ENCODE data around the gene CENPA. TPM values are rescaled to one million over a fixed set of nuclear protein-coding genes. Genes with fewer than 3 reads are reported as not detected.

CENPA gene
- total RNA-seq, 4 donors from 2014 or later, result 0.47 to 5.2 (median 2.1) TPM

GRCh38 chr2:26822877-26823276 lies 37.0 kb downstream of the CENPA start:
- TF ChIP-seq POLR2A (IDR thresholded peaks at IDR 0.05) (no peak), CTCF (IDR thresholded peaks at IDR 0.05) (no peak)
- intact Hi-C loops (cut with DNase I; ENCODE audit: low total_unique reads), result no loop called here

GRCh38 chr2:26838121-26838906 lies 52.5 kb downstream of the CENPA start:
- TF ChIP-seq CTCF (IDR thresholded peaks at IDR 0.05), result no peak
- no peak for TF ChIP-seq POLR2A (IDR thresholded peaks at IDR 0.05)
- intact Hi-C loops (cut with DNase I; ENCODE audit: low total_unique reads), result no loop called here
- H3K4me3 ChIP-seq (ENCODE audit: low read depth, poor library complexity, severe bottlenecking), result no peak overlapping the region
- peak in 1 of 2 donors; percentile 7 for DNase-seq (ENCODE audit: low spot score in 2 of 2)
- 51 to 54% methylated on average over 6 of the region's 6 CpGs for WGBS, 2 donors

More at GRCh38 chr2:26822877-26823276, 37.0 kb downstream of the CENPA start:
- no peak overlapping the region for H3K4me3 ChIP-seq (ENCODE audit: low read depth, poor library complexity, severe bottlenecking)
- DNase-seq (ENCODE audit: low spot score in 2 of 2), result peak in 1 of 2 donors; percentile 26
- WGBS, 2 donors, result 82% methylated on average over 6 of the region's 6 CpGs

GRCh38 chr2:26840937-26841610 lies 55.2 kb downstream of the CENPA start:
- no peak overlapping the region for H3K4me3 ChIP-seq (ENCODE audit: low read depth, poor library complexity, severe bottlenecking)
- intact Hi-C loops (cut with DNase I; ENCODE audit: low total_unique reads), result loop anchor here (5.0 kb wide), 1 partner anchor 101 kb away; no protein-coding TSS in a partner anchor
- TF ChIP-seq CTCF (IDR thresholded peaks at IDR 0.05) (no peak), POLR2A (IDR thresholded peaks at IDR 0.05) (no peak)
- WGBS, 2 donors, result 87% methylated on average over 4 of the region's 4 CpGs
- DNase-seq (ENCODE audit: low spot score in 2 of 2), result peak in 1 of 2 donors; percentile 20

- 36 to 46% methylated on average over 4 of the region's 4 CpGs for WGBS, 2 donors
- H3K4me3 ChIP-seq (ENCODE audit: low read depth, poor library complexity, severe bottlenecking), result no peak overlapping the region
- TF ChIP-seq CTCF (IDR thresholded peaks at IDR 0.05) (no peak), POLR2A (IDR thresholded peaks at IDR 0.05) (no peak)
- intact Hi-C loops (cut with DNase I; ENCODE audit: low total_unique reads), result loop anchor here (5.0 kb wide), 1 partner anchor 99 kb away; no protein-coding TSS in a partner anchor
- no peak for DNase-seq (ENCODE audit: low spot score in 2 of 2)
Observed at GRCh38 chr2:26843041-26843440, 57.2 kb downstream of the CENPA start.

Other genes with a start within 250 kb of the CENPA start
- not detected for gene CIB4, start 144.7 kb upstream of the CENPA start, total RNA-seq
- 1 to 10 TPM in 1 of 4 donors, under 1 TPM in 2, not detected in 1; 0.42 to 3.1 (median 0.69) TPM for gene KCNK3, start 93.3 kb upstream of the CENPA start, total RNA-seq
- gene SLC35F6, start 21.8 kb upstream of the CENPA start, total RNA-seq, result 10 to 100 TPM; 51.0 to 96.7 (median 87.4) TPM
- gene DPYSL5, start 62.1 kb downstream of the CENPA start, total RNA-seq, result not detected
- 10 to 100 TPM; 23.8 to 63.6 (median 35.7) TPM for gene MAPRE3, start 184.6 kb downstream of the CENPA start, total RNA-seq
- gene TMEM214, start 246.9 kb downstream of the CENPA start, total RNA-seq, result 10 to 100 TPM; 30.3 to 43.9 (median 32.0) TPM